T-helper 2 cell treated with Interferon-gamma antibody and Interleukin-4, amounts not matched to agents 5 μg/mL and 100 μg/mL, for 36 hours (primary cell): ENCODE results near the gene SPATA31A6.
"Not testable (repeated sequence)": the region's sequence is repeated elsewhere in the genome, so short reads cannot be mapped to it uniquely, and the experiment has no call there.

Source experiments
- DNase-seq: peaks from one replicate; pipeline ENCODE4 v3.0.0; 2021; ENCODE audit warnings: low spot score
- H3K27ac Mint-ChIP-seq: one replicate; pipeline ENCODE4 v1.8.0; 2021; ENCODE audit warnings: mild to moderate bottlenecking, mixed read lengths
- H3K27me3 Mint-ChIP-seq: one replicate; pipeline ENCODE4 v1.8.0; 2021; ENCODE audit warnings: low read depth, mixed read lengths
- H3K36me3 Mint-ChIP-seq: one replicate; pipeline ENCODE4 v1.8.0; 2021; ENCODE audit warnings: low read depth, mixed read lengths
- H3K4me1 Mint-ChIP-seq: one replicate; pipeline ENCODE4 v1.8.0; 2021; ENCODE audit warnings: low read depth, mixed read lengths
- H3K4me3 Mint-ChIP-seq: one replicate; pipeline ENCODE4 v1.8.0; 2022; ENCODE audit warnings: mild to moderate bottlenecking, moderate library complexity, mixed read lengths
- H3K9me3 Mint-ChIP-seq: one replicate; pipeline ENCODE4 v1.8.0; 2021; ENCODE audit warnings: mixed read lengths

SPATA31A6 gene

DNA sequence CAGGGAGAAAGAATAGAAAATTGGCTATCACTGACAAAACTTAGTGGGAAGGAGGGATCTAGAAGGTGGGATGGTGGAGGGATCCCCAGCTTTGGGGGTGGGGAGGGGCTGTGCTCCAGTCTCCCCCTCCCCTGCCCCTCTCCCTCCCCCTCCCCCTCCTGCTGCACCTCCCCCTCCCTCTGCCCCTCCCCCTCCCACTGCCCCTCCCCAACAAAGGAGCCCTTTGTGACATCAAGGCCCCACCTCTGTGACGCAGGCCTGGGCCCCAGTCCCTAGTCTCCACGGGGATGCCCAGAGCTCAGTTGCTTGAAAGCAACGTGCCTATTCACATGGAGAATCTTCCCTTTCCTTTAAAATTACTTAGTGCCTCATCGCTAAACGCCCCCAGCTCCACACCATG is at the start of gene SPATA31A6:
Gene SPATA31A6 (plus strand): TSS at position 301 of the 400 bp plus-strand sequence. CDS start 29 bp downstream, at position 330.
- not testable (repeated sequence) for H3K9me3 Mint-ChIP-seq, H3K4me3 Mint-ChIP-seq

DNA sequence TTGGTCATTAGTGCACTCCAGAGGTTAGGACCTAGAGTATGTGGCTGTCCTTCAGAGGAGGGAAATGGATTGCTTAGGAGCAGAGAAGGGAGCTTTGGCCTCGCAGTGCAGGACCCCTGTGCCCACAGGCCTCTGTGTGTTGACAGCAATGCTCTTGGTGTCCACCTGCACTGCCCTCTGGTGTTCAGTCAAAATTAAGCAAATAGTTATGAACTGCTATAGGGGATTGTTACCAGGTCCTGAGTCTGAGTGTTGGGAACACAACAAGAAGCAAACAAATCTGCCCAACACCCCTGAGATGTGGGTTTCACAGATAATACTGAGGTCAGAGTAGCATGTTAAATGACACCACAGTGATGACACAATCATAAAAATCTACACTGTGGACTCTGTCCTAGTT is 23.2 kb upstream of the SPATA31A6 start:
- not testable (repeated sequence) for H3K27ac Mint-ChIP-seq, H3K27me3 Mint-ChIP-seq, H3K4me1 Mint-ChIP-seq, H3K9me3 Mint-ChIP-seq, H3K4me3 Mint-ChIP-seq, H3K36me3 Mint-ChIP-seq, DNase-seq

More for the DNA sequence above, at the start of gene SPATA31A6:
- not testable (repeated sequence) for DNase-seq, H3K36me3 Mint-ChIP-seq, H3K27me3 Mint-ChIP-seq, H3K27ac Mint-ChIP-seq, H3K4me1 Mint-ChIP-seq

DNA sequence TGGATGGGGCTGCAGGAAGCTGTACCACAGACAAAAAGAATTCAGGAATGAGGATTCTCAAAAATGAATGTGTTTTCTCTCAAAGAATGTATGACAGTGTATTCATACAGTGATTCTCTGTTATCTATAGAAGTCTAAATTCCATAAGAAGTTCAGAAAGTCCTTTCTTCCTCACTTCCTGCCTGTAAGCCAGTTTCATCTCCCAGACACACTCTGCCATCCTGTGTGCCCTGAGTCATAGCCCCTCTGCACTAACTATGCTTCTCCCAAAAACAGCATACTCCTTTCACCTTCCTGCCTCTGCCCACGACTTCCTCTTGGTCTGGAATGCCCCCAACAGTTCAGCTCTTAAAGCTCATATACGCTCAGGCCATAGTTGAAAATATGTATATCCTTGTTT is 36.4 kb downstream of the SPATA31A6 start:
- not testable (repeated sequence) for H3K9me3 Mint-ChIP-seq, H3K36me3 Mint-ChIP-seq, H3K27me3 Mint-ChIP-seq, H3K27ac Mint-ChIP-seq, DNase-seq, H3K4me1 Mint-ChIP-seq, H3K4me3 Mint-ChIP-seq

DNA sequence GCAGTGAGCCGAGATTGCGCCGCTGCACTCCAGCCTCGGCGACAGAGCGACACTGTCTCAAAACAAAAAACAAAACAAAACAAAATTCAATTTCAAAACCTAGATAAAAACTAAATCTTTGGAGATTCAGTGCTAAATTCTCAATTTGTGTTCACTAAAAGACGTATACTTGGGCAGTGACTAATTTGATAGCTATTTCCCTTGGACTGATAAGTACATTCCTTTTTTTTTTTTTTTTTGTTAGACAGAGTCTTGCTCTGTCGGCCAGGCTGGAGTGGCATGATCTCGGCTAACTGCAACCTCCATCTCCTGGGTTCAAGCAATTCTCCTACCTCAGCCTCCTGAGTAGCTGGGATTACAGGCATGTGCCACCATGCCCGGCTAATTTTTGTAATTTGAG is 39.8 kb downstream of the SPATA31A6 start:
- H3K4me3 Mint-ChIP-seq, H3K4me1 Mint-ChIP-seq, H3K27ac Mint-ChIP-seq, DNase-seq, H3K9me3 Mint-ChIP-seq, H3K36me3 Mint-ChIP-seq, H3K27me3 Mint-ChIP-seq: not testable (repeated sequence)

DNA sequence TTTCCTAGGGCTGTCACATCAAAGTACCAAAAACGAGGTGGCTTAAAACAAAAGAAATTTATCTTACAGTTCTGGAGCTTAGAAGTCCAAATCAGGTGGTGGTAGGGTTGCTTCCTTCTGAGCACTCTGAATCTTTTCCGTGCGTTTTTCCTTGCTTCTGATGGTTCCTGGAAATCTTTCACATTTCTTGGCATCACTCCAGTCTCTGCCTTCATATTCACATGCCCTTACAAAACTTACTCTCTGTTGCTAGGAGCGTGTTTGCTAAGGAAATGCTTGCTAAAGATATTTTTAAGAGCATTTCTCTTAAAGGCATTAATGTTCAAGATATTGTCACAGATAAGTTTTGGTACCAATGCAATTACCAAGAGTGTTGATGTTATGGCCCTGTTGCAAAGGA is 49.6 kb downstream of the SPATA31A6 start:
- H3K4me1 Mint-ChIP-seq, H3K27me3 Mint-ChIP-seq, H3K4me3 Mint-ChIP-seq, H3K9me3 Mint-ChIP-seq, H3K27ac Mint-ChIP-seq, H3K36me3 Mint-ChIP-seq, DNase-seq: not testable (repeated sequence)

DNA sequence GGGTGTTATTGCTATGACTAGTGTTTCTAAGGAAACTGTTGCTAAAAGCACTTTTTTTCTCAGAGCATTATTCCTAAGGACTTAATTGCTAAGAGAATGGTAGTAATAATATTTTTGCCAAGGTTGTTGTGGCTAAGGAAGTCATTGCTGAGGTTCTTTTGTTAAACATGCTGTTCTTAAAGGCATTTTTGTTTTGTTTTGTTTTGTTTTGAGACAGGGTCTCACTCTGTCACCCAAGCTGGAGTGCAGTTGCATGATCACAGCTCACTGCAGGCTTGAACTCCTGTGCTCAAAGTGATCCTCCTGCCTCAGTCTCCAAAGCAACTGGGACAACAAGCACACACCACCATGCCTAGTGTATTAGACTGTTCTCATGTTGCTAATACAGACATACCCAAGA is 51.2 kb downstream of the SPATA31A6 start:
- not testable (repeated sequence) for H3K9me3 Mint-ChIP-seq, H3K27me3 Mint-ChIP-seq, H3K36me3 Mint-ChIP-seq, DNase-seq, H3K4me3 Mint-ChIP-seq, H3K4me1 Mint-ChIP-seq, H3K27ac Mint-ChIP-seq

DNA sequence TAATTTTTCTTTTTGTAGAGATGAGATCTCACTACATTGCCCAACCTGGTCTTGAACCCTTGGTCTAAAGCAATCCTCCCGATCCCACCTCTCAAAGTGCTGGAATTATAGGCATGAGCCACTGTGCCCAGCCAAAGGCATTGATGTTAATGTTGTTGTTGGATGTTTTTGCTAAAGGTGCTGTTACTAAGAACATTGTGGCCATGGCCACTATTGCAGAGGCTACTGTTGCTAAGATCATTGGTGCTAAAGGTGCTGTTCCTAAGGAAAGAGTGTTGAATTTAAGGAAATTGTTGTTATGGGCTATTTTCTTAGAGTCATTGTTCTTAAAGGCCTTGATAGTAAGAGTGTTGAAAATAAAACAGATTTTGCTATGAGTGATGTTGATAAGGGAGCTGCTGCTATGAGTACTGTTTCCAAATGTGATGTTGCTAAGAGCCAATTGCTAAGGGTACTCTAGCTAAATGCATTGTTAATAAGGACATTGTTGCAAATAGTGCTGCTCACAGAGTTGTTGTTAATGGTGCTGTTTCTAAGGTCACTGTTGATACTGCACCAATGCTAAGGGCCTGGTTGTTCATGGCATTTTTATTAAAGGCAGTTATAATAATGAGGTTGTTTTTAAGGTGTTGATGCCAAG is 52.0 kb downstream of the SPATA31A6 start:
- not testable (repeated sequence) for H3K36me3 Mint-ChIP-seq, H3K4me1 Mint-ChIP-seq, H3K9me3 Mint-ChIP-seq, H3K27ac Mint-ChIP-seq, DNase-seq, H3K4me3 Mint-ChIP-seq, H3K27me3 Mint-ChIP-seq

DNA sequence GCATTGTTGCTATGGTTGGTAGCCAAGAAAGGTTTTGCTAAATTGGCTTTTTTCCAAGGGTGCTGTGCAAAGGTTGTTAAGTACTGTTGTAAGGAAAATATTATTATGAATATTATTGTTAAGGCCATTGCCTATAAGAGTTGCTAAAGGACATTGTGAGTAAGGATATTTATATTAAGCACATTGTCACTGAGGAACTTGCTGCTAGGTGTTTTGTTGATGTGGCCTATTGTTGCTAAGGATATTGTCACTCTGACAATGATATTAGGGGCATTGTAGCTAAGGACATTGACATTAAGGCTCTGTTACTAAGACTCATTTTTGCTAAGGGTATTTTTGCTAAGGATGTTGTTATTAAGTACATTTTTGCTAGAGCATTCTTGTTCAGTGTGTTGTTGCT is 52.6 kb downstream of the SPATA31A6 start:
- not testable (repeated sequence) for H3K4me1 Mint-ChIP-seq, H3K4me3 Mint-ChIP-seq, H3K36me3 Mint-ChIP-seq, H3K27ac Mint-ChIP-seq, H3K9me3 Mint-ChIP-seq, H3K27me3 Mint-ChIP-seq, DNase-seq

DNA sequence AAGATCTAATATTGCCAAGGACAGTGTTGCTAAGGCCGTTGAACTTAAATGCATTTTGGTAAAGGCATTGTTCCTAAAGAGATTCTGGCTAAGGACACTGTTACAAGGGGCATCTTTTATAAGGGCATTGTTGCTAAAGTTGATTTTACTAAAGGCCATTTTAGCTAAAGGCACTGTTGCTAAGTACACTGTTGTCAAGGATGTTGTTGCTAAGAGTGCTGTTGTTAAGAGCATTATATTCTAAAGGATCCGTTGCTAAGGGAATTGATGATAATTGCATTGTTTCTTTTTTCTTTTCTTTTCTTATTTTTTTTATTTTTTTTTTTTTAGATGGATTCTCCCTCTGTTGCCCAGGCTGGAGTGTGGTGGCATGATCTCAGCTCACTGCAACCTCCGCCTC is 53.9 kb downstream of the SPATA31A6 start:
- H3K27me3 Mint-ChIP-seq, DNase-seq, H3K36me3 Mint-ChIP-seq, H3K4me3 Mint-ChIP-seq, H3K9me3 Mint-ChIP-seq, H3K4me1 Mint-ChIP-seq, H3K27ac Mint-ChIP-seq: not testable (repeated sequence)

DNA sequence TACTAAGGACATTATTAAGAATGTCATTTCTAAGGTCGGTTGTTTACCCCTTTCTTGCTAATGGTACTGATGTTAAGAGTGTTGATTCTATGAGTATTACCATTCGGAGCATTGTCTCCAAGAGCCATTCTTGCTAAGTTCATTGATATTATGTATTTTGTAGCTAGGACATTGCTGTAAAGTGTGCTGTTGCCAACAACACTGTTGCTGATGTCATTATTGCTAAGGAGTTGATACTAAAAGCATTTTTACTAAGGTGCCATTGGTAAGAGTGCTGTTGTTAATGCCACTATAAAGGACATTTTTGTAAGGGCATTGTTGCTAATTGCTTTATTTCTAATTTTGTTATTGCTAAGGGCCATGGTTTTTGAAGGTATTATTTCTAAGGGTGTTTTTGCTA is 55.4 kb downstream of the SPATA31A6 start:
- H3K9me3 Mint-ChIP-seq, H3K36me3 Mint-ChIP-seq, H3K4me1 Mint-ChIP-seq, H3K27me3 Mint-ChIP-seq, H3K27ac Mint-ChIP-seq, DNase-seq, H3K4me3 Mint-ChIP-seq: not testable (repeated sequence)
